Left kidney (tissue), 2 donors: ENCODE results near the gene JUND. TPM values are rescaled to one million over a fixed set of nuclear protein-coding genes. Genes with fewer than 3 reads are reported as not detected.

ENCODE experiments used
- DNase-seq: peaks from one replicate; pipeline ENCODE4 v3.0.0-alpha.2; 2013
- polyA plus RNA-seq: library from polyadenylated mRNA; unstranded; fragments of 120-200 nt; gene quantifications from one replicate; pipeline ENCODE4 v1.2.1, GENCODE V29; 2013; ENCODE audit not compliant: insufficient read length

JUND gene
- polyA plus RNA-seq, 1 donor = 55.1 TPM

GRCh38 chr19:18245297-18245696 lies 36.1 kb downstream of the JUND start:
- DNase-seq = no peak

GRCh38 chr19:18239303-18239702 lies 42.1 kb downstream of the JUND start:
- no peak for DNase-seq

GRCh38 chr19:18234194-18234593 lies 47.2 kb downstream of the JUND start:
- no peak for DNase-seq

- peak; percentile 61 for DNase-seq
These were observed 48.1 kb downstream of the JUND start for GRCh38 chr19:18233224-18233825.

- DNase-seq = no peak
These were observed 48.7 kb downstream of the JUND start for GRCh38 chr19:18232540-18233223.

GRCh38 chr19:18231775-18232174 lies 49.6 kb downstream of the JUND start:
- DNase-seq = no peak

- DNase-seq = no peak
These were observed 50.3 kb downstream of the JUND start for GRCh38 chr19:18230941-18231734.

GRCh38 chr19:18229915-18230314 lies 51.5 kb downstream of the JUND start:
- DNase-seq = no peak

Other genes starting within 250 kb of the JUND start
- gene IL12RB1, start 194.7 kb downstream of the JUND start, polyA plus RNA-seq = 0.28 TPM
- gene MAST3, start 183.8 kb downstream of the JUND start, polyA plus RNA-seq = 6.3 TPM
- gene PIK3R2, start 128.5 kb downstream of the JUND start, polyA plus RNA-seq = 27.1 TPM
- 11.3 TPM for gene IFI30, start 107.8 kb downstream of the JUND start, polyA plus RNA-seq
- 8.6 TPM for gene MPV17L2, start 88.4 kb downstream of the JUND start, polyA plus RNA-seq
- gene RAB3A, start 77.6 kb downstream of the JUND start, polyA plus RNA-seq = 3.8 TPM
- 0.75 TPM for gene PDE4C, start 55.2 kb downstream of the JUND start, polyA plus RNA-seq
- gene IQCN, start 7.2 kb downstream of the JUND start, polyA plus RNA-seq = 7.2 TPM
- gene LSM4, start 41.5 kb upstream of the JUND start, polyA plus RNA-seq = 84.7 TPM
- 27.2 TPM for gene PGPEP1, start 59.0 kb upstream of the JUND start, polyA plus RNA-seq
- gene GDF15, start 104.5 kb upstream of the JUND start, polyA plus RNA-seq = 4.2 TPM
- 0.52 TPM for gene LRRC25, start 116.0 kb upstream of the JUND start, polyA plus RNA-seq
- 57.8 TPM for gene SSBP4, start 137.8 kb upstream of the JUND start, polyA plus RNA-seq
- 101 TPM for gene ISYNA1, start 156.5 kb upstream of the JUND start, polyA plus RNA-seq
- gene ELL, start 240.4 kb upstream of the JUND start, polyA plus RNA-seq = 8.4 TPM